A549 treated with Mapracorat at 1 μM for 4 hours (cell line): ENCODE results near the gene CCM2. TPM values are rescaled to one million over a fixed set of nuclear protein-coding genes. Genes with fewer than 3 reads are reported as not detected.

Experiments used
- total RNA-seq: library from RNA; stranded (reverse); fragments of 200-300 nt; extraction: Qiagen RNA extraction; gene quantifications from 5 replicates; pipeline ENCODE4 v1.2.3, GENCODE V29; 2022

CCM2 gene
- 41.1 to 50.3 TPM (median 48.7 TPM) in 5 replicates for total RNA-seq

DNA sequence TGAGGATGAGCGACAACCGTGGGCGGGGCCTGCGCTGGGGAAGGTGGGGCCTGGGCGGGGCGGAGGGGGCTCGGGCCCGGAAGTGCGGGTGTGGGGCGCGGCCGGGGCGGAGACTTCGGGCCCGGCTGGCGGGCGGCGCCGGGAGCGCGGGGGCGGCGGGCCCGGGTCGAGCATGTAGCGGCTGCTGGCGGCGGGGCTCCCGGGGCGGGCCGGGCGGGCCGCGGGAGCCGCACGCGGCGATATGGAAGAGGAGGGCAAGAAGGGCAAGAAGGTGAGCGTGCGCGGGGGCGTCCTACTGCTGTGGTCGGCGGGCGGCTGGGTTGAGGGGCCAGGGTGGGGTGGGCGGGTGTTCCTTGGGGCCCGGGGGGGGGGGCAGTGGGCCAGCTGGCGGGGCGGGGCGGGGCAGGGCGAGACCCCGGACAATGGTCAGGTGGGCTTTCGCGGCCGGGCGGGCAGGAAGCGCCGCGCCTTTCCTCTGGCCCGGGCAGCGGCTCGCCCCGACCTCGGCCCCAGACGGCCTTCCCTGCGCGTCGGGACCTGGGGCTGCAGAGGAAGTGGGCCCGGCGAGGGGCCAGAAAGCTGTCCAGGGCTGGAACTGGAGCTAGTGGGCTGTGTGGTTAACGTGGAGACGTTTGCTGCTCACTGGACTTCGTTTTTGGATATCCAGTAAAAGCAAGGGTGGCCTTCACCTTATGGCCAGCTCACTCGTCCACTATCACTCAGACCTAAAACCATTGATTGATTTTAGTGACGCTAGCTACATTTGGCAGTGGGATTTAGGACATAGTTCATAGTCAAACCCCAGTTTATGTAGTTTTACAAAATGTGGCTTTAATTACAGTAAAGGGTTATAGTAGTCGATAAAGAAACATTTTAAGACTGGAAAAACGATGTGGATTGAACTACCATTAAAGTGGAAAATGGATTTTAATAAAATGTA, at the start of gene CCM2:
TSS of gene CCM2 (plus strand) at position 109 of the 940 bp plus-strand sequence. CDS start at position 242, 133 bp downstream.

DNA sequence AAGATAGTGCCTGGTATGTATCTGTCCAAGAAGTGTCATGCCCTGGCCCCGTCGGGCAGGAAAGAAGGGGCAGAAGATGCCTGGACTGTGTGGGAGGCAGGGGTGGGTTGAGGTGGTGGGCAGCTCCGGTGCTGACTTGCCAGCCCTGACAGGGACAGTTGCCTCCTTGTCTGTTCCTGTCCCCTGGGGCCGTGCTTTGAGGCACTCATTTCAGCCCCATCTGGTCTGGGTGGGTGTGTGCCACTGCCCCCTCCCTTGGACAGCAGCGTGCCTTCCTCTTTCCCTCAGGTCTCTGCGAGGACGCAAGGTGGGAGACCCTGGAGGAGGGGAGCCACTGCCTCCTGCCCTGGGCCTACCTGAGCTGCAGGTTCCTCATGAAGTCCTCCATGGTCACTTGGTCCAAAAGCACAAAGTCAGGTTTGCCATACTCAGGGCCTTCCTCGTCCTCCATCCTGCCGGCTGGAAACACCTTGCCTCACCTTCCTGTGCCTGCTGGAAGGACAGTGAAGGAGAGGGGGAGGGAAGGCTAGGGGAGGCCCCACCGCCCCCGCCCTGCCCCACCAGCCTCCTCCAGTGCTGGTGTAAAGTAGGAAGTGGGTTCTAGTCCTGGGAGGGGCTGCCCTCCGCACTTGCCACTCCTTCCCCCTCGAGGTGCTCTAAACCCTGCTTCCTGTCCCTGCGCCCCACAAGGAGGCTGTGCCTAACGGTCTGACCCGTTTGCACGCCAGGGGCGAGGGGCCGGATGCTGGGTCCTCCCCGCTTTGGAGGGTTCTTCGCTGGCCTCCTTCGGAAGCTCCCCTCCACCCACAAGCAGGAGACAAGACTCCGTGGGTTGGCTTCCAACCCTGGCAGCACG, 21.3 kb upstream of the CCM2 start, which contains the start of gene MYO1G:
TSS of gene MYO1G (minus strand) at position 505 of the 856 bp plus-strand sequence. CDS start at position 451, 54 bp downstream.

DNA sequence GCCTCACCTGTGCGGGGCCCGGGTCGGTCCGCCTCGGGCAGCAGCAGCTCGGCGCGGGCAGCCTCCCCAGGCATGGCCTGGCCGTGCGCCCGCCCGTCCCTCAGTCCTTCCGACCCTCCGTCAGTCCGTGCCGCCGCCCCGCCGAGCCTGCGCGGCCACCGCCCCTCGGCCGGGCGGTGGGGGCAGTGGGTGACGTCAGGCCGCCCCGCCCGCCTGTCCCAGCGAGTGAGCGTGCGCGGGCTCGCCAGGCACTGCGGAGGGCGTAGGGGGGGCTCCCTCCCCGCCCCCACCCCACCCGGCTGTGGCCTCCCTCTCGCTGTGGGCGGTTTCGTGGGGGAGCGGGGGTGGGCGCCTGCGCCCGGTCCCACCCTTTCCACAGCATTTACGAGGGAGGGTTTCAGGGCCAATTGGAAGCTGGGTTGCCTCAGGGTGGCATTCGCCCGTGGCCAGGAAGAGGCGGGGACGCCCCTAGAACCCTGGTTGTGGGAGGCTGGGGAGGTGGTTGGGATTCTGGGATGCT, 88.9 kb downstream of the CCM2 start, which contains the start of gene NACAD:
TSS of gene NACAD (minus strand) at position 149 of the 520 bp plus-strand sequence. CDS start at position 74, 75 bp downstream.

DNA sequence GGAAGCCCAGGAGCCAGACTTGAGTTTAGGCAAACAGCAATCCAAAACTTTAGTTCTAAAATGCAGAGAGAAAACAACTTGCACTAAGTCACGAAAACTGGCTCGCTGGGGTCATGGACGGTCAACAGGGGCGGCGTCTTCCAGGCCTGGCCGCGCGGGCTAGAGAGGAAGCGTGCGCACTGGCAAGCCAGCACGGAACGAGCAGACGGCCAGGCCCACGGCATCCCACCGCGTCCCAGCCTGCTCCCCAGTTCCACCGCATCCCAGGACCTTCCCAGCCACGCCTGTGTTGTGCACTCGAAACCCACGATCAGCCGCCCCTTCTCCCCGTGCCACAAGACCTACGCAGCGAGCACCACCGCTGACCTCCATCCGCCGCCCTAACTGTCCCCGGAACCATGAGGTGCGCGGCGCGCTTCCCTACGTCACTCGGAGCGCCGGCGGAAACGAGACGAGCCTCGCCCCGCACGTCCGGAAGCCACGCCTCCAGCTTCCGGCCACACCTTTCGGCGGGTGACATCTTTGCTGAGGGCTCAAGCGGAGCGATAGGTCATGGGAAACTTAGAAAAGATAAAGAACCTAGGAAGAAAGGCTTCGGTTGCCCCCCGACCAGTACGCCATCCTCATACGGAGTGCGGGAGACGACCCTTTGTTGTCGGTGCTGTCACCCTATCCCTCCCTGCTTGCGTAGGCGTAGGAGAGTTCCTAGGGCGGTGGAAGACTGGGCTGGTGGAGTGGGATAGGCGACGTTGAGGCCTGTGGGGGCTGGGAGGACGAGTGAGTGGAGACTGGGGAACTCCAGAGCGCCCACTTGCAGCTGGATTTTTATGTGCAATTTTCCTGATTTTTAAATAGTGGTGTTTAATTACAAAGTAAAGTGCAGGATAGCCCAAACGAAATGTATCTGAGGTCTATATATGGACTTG, 111.6 kb downstream of the CCM2 start, which contains the start of gene TBRG4:
TSS of gene TBRG4 (minus strand) at position 400 of the 926 bp plus-strand sequence. CDS start 2,460 bp downstream, outside the sequence.

Other genes starting within 250 kb of the CCM2 start
- 5,094 to 6,229 TPM (median 5,140 TPM) in 5 replicates for gene PPIA, start 203.5 kb upstream of the CCM2 start, total RNA-seq
- gene H2AZ2, start 152.1 kb upstream of the CCM2 start, total RNA-seq = 217 to 265 TPM (median 250 TPM) in 5 replicates
- gene PURB, start 114.7 kb upstream of the CCM2 start, total RNA-seq = 10.8 to 13.8 TPM (median 12.9 TPM) in 5 replicates
- gene MYO1G, start 21.2 kb upstream of the CCM2 start, total RNA-seq = 0.12 to 0.28 TPM (median 0.16 TPM) in 5 replicates
- gene NACAD, start 88.8 kb downstream of the CCM2 start, total RNA-seq = 0.10 to 0.40 TPM (median 0.28 TPM) in 5 replicates
- gene TBRG4, start 111.5 kb downstream of the CCM2 start, total RNA-seq = 103 to 112 TPM (median 107 TPM) in 5 replicates
- not detected in 5 replicates for gene RAMP3, start 157.6 kb downstream of the CCM2 start, total RNA-seq